ENCODE measurements around the gene GNAT1.

GRCh38 chr3:50230104-50230793, 38.8 kb downstream of the GNAT1 start:
- TF ChIP-seq CTCF (IDR thresholded peaks at IDR 0.05; ENCODE audit: low read depth, low read length) (no peak), EZH2phosphoT487 (IDR thresholded peaks at IDR 0.05; ENCODE audit: low read depth) (no peak)

Data from OCI-LY3 (cell line).